Endothelial cell of umbilical vein (primary cell): Measurements from ENCODE around the gene SLC16A8. TPM values are rescaled to one million over a fixed set of nuclear protein-coding genes. Genes with fewer than 3 reads are reported as not detected.

Experiments used
- BruUV-seq: library from RNA; stranded (reverse); fragments of 400-500 nt; replicated peaks from 2 replicates; lab custom pipeline; 2021; lab: Mats Ljungman, UMichigan
- CTCF ChIA-PET: fragments of 300-600, 350-600 bp; sonication (Branson Sonifier 250); formaldehyde crosslinking; loops from one replicate; lab custom pipeline; 2021; ENCODE audit warnings: antibody characterized with exemption, inconsistent platforms; lab: Charles Lee
- POLR2A ChIA-PET: fragments of 300-600, 350-600 bp; sonication (Branson Sonifier 250); formaldehyde crosslinking; loops from one replicate; lab custom pipeline; 2021; ENCODE audit warnings: antibody characterized with exemption, inconsistent platforms; lab: Charles Lee
- DNase-seq: peaks from one replicate; pipeline ENCODE4 v3.0.0-alpha.2; 2011; ENCODE audit warnings: low read depth, low spot score
- FAIRE-seq: peaks from 2 replicates; lab custom pipeline; 2011; peaks lifted over from hg19 to GRCh38; lab: Jason Lieb, UNC
- H2AFZ ChIP-seq: 2 replicates; pipeline ENCODE4 v1.6.0; 2012; ENCODE audit warnings: low read depth, low read length, control low read depth, inconsistent platforms
- H3K27ac ChIP-seq: 2 replicates; pipeline ENCODE4 v1.5.1; 2011; ENCODE audit warnings: low read depth, mild to moderate bottlenecking, control low read depth, low read length, moderate library complexity; ENCODE audit not compliant: insufficient read depth
- H3K27me3 ChIP-seq, 2 experiments: 2 replicates each; pipeline versions ENCODE4 v1.6.0 to v1.6.1; 2011; ENCODE audit warnings: low read length in 2 of 2, mixed read lengths in 1 of 2; ENCODE audit not compliant: control insufficient read depth in 2 of 2, insufficient read depth in 2 of 2
- H3K36me3 ChIP-seq, 2 experiments: 2 replicates in 1 of 2; 3 replicates in 1 of 2; pipeline ENCODE4 v1.5.1; 2011; ENCODE audit warnings: low read length in 2 of 2, mild to moderate bottlenecking in 1 of 2, moderate library complexity in 1 of 2; ENCODE audit not compliant: control insufficient read depth in 2 of 2, insufficient read depth in 2 of 2; ENCODE audit errors: extremely low read depth in 1 of 2
- H3K4me1 ChIP-seq: 3 replicates; pipeline ENCODE4 v1.5.1; 2011; ENCODE audit warnings: mild to moderate bottlenecking, low read length; ENCODE audit not compliant: control insufficient read depth, insufficient read depth; ENCODE audit errors: extremely low read depth
- H3K4me2 ChIP-seq: 2 replicates; pipeline ENCODE4 v1.6.1; 2011; ENCODE audit warnings: low read length, control low read depth, mixed read lengths; ENCODE audit not compliant: insufficient read depth
- H3K4me3 ChIP-seq, 3 experiments: fragments of 200-600 bp in 1 of 3; sonication (generic), shearing (Covaris generic) in 1 of 3; replicated peaks in 1 of 3; 2 replicates each; pipeline ENCODE4 v1.5.1; 2011 to 2016; ENCODE audit warnings: control low read depth in 3 of 3, low read length in 3 of 3, mild to moderate bottlenecking in 2 of 3, inconsistent platforms in 1 of 3, low read depth in 1 of 3, moderate library complexity in 1 of 3; ENCODE audit not compliant: insufficient read depth in 1 of 3
- H3K79me2 ChIP-seq: 2 replicates; pipeline ENCODE4 v1.6.0; 2012; ENCODE audit warnings: low read length, inconsistent platforms; ENCODE audit not compliant: control insufficient read depth, insufficient read depth
- H3K9ac ChIP-seq: replicated peaks from 2 replicates; pipeline ENCODE3; 2011; ENCODE audit warnings: low read length, control low read depth; ENCODE audit not compliant: insufficient read depth; ENCODE audit errors: extremely low read depth
- H3K9me1 ChIP-seq: replicated peaks from 3 replicates; pipeline ENCODE4 v1.6.0; 2011; ENCODE audit warnings: mild to moderate bottlenecking, low read length; ENCODE audit not compliant: control insufficient read depth, insufficient read depth; ENCODE audit errors: extremely low read depth
- H3K9me3 ChIP-seq: replicated peaks from 2 replicates; pipeline ENCODE4 v1.5.1; 2012; ENCODE audit warnings: low read length, inconsistent platforms; ENCODE audit not compliant: control insufficient read depth, insufficient read depth
- H4K20me1 ChIP-seq: replicated peaks from 2 replicates; pipeline ENCODE3; 2011; ENCODE audit warnings: mild to moderate bottlenecking, low read length; ENCODE audit not compliant: control insufficient read depth, insufficient read depth; ENCODE audit errors: extremely low read depth
- EZH2 ChIP-seq: IDR thresholded peaks from 2 replicates; pipeline ENCODE4 v1.6.1; 2012; ENCODE audit warnings: borderline replicate concordance, low read depth, mild to moderate bottlenecking, moderate library complexity, low read length, inconsistent platforms; ENCODE audit not compliant: severe bottlenecking
- FOS ChIP-seq: IDR thresholded peaks from 2 replicates; pipeline ENCODE4 v1.6.1; 2011; ENCODE audit warnings: mild to moderate bottlenecking, low read length, moderate library complexity, borderline replicate concordance; ENCODE audit not compliant: insufficient read depth
- GATA2 ChIP-seq: IDR thresholded peaks from 2 replicates; pipeline ENCODE4 v1.7.0; 2011; ENCODE audit warnings: low read depth, mild to moderate bottlenecking, moderate library complexity, mixed read lengths, low read length; ENCODE audit not compliant: insufficient read length, insufficient read depth
- JUN ChIP-seq: IDR thresholded peaks from 2 replicates; pipeline ENCODE4 v1.6.1; 2011; ENCODE audit warnings: borderline replicate concordance, low read depth; ENCODE audit not compliant: insufficient read length, insufficient read depth
- MYC ChIP-seq: IDR thresholded peaks from one replicate; pipeline ENCODE4 v1.6.1; 2011; ENCODE audit warnings: mild to moderate bottlenecking, low read depth, low read length
- POLR2A ChIP-seq: IDR thresholded peaks from 2 replicates; pipeline ENCODE4 v1.6.1; 2012; ENCODE audit warnings: low read depth, mild to moderate bottlenecking, control low read depth, low read length
- POLR2AphosphoS5 ChIP-seq: IDR thresholded peaks from 2 replicates; pipeline ENCODE4 v1.6.1; 2012; ENCODE audit warnings: low read depth, mild to moderate bottlenecking, control low read depth, low read length, moderate library complexity; ENCODE audit not compliant: insufficient read depth
- dilution Hi-C: fragments of 300-500 bp; cut with MboI; formaldehyde crosslinking; loops from one replicate; pipeline ENCODE4 v1.15.0; 2019; ENCODE audit warnings: low sequenced_read_pairs; ENCODE audit not compliant: extremely low pct_ligation_motif_present
- intact Hi-C: fragments of 100-400 bp; cut with micrococcal nuclease; formaldehyde crosslinking; loops from one replicate; pipeline ENCODE4 v1.10.0; 2022
- polyA plus RNA-seq, 4 experiments: library from polyadenylated mRNA; depleted of rRNA in 3 of 4; stranded (reverse) in 3 of 4; unstranded in 1 of 4; fragments of >200 nt; gene quantifications; 2 replicates each; pipeline versions ENCODE4 v1.2.1 to v1.2.3, GENCODE V29; 2011 to 2012; ENCODE audit warnings: missing spikeins in 1 of 4
- total RNA-seq: library from RNA; stranded (reverse); gene quantifications from 2 replicates; pipeline ENCODE4 v1.2.3, GENCODE V29; 2021
- TF ChIP-seq, protein P1 (sequence below), 2 donors: IDR thresholded peaks; 1 replicate in 1 of 2; 2 replicates in 1 of 2; pipeline ENCODE4 v1.5.1; 2011; ENCODE audit warnings: low read length in 2 of 2, mild to moderate bottlenecking in 2 of 2, moderate library complexity in 2 of 2, control low read depth in 1 of 2, inconsistent platforms in 1 of 2, low read depth in 1 of 2; ENCODE audit not compliant: insufficient read depth in 1 of 2; ENCODE audit errors: extremely low read depth in 1 of 2
- TF ChIP-seq, protein P2 (sequence below): IDR thresholded peaks from 2 replicates; pipeline ENCODE4 v1.6.1; 2011; ENCODE audit not compliant: insufficient read depth, insufficient read length

The SLC16A8 gene
- total and polyA plus RNA-seq, 2 donors (not counting 3 experiments of a cell fraction or from before 2014, with no cell fraction given), result 0.14 TPM; not detected in 1

DNA sequence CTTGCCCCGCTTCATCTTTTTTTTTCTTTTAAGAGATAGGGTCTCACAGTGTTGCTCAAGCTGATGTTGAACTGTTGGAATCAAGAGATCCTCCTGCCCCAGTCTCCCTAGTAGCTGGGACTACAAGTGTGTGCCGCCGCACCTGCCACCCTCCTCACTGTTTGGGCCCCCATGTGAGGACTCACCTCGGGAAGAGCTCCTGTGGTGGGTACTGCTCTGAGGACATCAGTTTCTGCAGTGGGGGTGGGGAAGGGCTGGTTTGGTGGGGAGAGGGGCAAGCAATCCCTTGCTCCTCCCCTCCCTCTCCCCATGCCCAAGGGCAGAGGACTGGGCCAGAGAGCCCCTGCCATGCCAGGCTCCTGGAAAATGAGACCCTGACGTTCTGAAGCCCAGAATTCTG, 1.5 kb upstream of the SLC16A8 start:
- peaks cover 5% of the 10 kb centered on the region for H3K4me1 ChIP-seq
- dilution Hi-C loops, result no loop called here
- H4K20me1 ChIP-seq, result no peaks in the 10 kb centered on the region
- H3K9me3 ChIP-seq, result no peaks in the 10 kb centered on the region
- no peak overlapping the region for H3K9ac ChIP-seq
- no peaks in the 10 kb centered on the region for H3K79me2 ChIP-seq
- H3K4me2 ChIP-seq, result no peak overlapping the region
- ChIA-PET POLR2A (no interaction called here), CTCF (interaction anchor here (1.1 kb wide), 1 partner anchor 144 kb away, joined by 3 read pairs; no protein-coding TSS in a partner anchor)
- intact Hi-C loops, result no loop called here
- H3K27me3 ChIP-seq, result peaks cover 14 to 15% of the 10 kb centered on the region in 2 experiments
- H3K36me3 ChIP-seq, result no peaks in the 10 kb centered on the region
- DNase-seq (no peak), FAIRE-seq (no peak)
- H2AFZ ChIP-seq, result no peak overlapping the region
- H3K9me1 ChIP-seq, result no peaks in the 10 kb centered on the region
- H3K4me3 ChIP-seq, result no peak overlapping the region
- H3K27ac ChIP-seq, result no peak overlapping the region
- BruUV-seq, result no TSS peak
- no peak for TF ChIP-seq POLR2A
- TF ChIP-seq, protein P1, sequence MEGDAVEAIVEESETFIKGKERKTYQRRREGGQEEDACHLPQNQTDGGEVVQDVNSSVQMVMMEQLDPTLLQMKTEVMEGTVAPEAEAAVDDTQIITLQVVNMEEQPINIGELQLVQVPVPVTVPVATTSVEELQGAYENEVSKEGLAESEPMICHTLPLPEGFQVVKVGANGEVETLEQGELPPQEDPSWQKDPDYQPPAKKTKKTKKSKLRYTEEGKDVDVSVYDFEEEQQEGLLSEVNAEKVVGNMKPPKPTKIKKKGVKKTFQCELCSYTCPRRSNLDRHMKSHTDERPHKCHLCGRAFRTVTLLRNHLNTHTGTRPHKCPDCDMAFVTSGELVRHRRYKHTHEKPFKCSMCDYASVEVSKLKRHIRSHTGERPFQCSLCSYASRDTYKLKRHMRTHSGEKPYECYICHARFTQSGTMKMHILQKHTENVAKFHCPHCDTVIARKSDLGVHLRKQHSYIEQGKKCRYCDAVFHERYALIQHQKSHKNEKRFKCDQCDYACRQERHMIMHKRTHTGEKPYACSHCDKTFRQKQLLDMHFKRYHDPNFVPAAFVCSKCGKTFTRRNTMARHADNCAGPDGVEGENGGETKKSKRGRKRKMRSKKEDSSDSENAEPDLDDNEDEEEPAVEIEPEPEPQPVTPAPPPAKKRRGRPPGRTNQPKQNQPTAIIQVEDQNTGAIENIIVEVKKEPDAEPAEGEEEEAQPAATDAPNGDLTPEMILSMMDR (IDR thresholded peaks at IDR 0.05; ENCODE audit: extremely low read depth in 1 of 2, insufficient read depth in 1 of 2, low read depth in 1 of 2, low read length in 2 of 2), result no peak
- TF ChIP-seq, protein P2, sequence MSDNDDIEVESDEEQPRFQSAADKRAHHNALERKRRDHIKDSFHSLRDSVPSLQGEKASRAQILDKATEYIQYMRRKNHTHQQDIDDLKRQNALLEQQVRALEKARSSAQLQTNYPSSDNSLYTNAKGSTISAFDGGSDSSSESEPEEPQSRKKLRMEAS, result no peak
- no peak for TF ChIP-seq GATA2
- no peak for TF ChIP-seq FOS
- TF ChIP-seq POLR2AphosphoS5, result no peak
- TF ChIP-seq EZH2, result no peak
- TF ChIP-seq MYC, result no peak
- TF ChIP-seq JUN, result no peak
